ENCODE data around the gene PGLYRP4. TPM values are rescaled to one million over a fixed set of nuclear protein-coding genes. Genes with fewer than 3 reads are reported as not detected.
A peak's percentile ranks its signal among the peaks of the same experiment; 100 is the strongest.
"Not testable (repeated sequence)": the region's sequence is repeated elsewhere in the genome, so short reads cannot be mapped to it uniquely, and the experiment has no call there.

Gene PGLYRP4
- total RNA-seq, 1 experiment from 2014 or later, result not detected

- no peak for DNase-seq (ENCODE audit: low spot score)
Measured at GRCh38 chr1:153357076-153357852, 8.6 kb upstream of the PGLYRP4 start.

- no peak for DNase-seq (ENCODE audit: low spot score)
Measured at GRCh38 chr1:153356392-153357075, 7.9 kb upstream of the PGLYRP4 start.

GRCh38 chr1:153355445-153356071 lies 6.9 kb upstream of the PGLYRP4 start:
- peak; percentile 50 for DNase-seq (ENCODE audit: low spot score)

GRCh38 chr1:153354515-153355193 lies 6.0 kb upstream of the PGLYRP4 start:
- no peak for DNase-seq (ENCODE audit: low spot score)

- peak; percentile 17 for DNase-seq (ENCODE audit: low spot score)
Measured at GRCh38 chr1:153353226-153353947, 4.7 kb upstream of the PGLYRP4 start.

- peak; percentile 90 for DNase-seq (ENCODE audit: low spot score)
Measured at GRCh38 chr1:153352523-153352922, 3.9 kb upstream of the PGLYRP4 start.

- no peak for DNase-seq (ENCODE audit: low spot score)
Measured at GRCh38 chr1:153350321-153350957, 1.8 kb upstream of the PGLYRP4 start.

- DNase-seq (ENCODE audit: low spot score), result no peak
Measured at GRCh38 chr1:153349363-153350320, 1.0 kb upstream of the PGLYRP4 start.

- DNase-seq (ENCODE audit: low spot score), result no peak
Measured at GRCh38 chr1:153347856-153348255, 785 bp downstream of the PGLYRP4 start.

GRCh38 chr1:153347049-153347448 lies 1.6 kb downstream of the PGLYRP4 start:
- not testable (repeated sequence) for DNase-seq (ENCODE audit: low spot score)

- no peak for DNase-seq (ENCODE audit: low spot score)
Measured at GRCh38 chr1:153346077-153346723, 2.4 kb downstream of the PGLYRP4 start.

GRCh38 chr1:153345187-153346076 lies 3.2 kb downstream of the PGLYRP4 start:
- no peak for DNase-seq (ENCODE audit: low spot score)

- no peak for DNase-seq (ENCODE audit: low spot score)
Measured at GRCh38 chr1:153344718-153345025, 4.0 kb downstream of the PGLYRP4 start.

- no peak for DNase-seq (ENCODE audit: low spot score)
Measured at GRCh38 chr1:153343811-153344717, 4.6 kb downstream of the PGLYRP4 start.

- DNase-seq (ENCODE audit: low spot score), result no peak
Measured at GRCh38 chr1:153343040-153343681, 5.5 kb downstream of the PGLYRP4 start.

- no peak for DNase-seq (ENCODE audit: low spot score)
Measured at GRCh38 chr1:153342178-153342577, 6.5 kb downstream of the PGLYRP4 start.

Measured in HT-29 (cell line).